SJCRH30 (cell line): ENCODE results near the gene SYNJ1. TPM values are rescaled to one million over a fixed set of nuclear protein-coding genes. Genes with fewer than 3 reads are reported as not detected.
A peak's percentile ranks its signal among the peaks of the same experiment; 100 is the strongest.
"Not testable (repeated sequence)": the region's sequence is repeated elsewhere in the genome, so short reads cannot be mapped to it uniquely, and the experiment has no call there.

Source experiments
- DNase-seq, 2 experiments: peaks; one replicate each; pipeline ENCODE4 v3.0.0-alpha.2; 2015 to 2020
- H3K27ac ChIP-seq: fragments of 250-450 bp; sonication (Bioruptor Pico); 2 replicates; pipeline ENCODE4 v1.5.1; 2020; ENCODE audit warnings: mild to moderate bottlenecking, moderate library complexity
- H3K27me3 ChIP-seq: fragments of 250-450 bp; sonication (Bioruptor Pico); 2 replicates; pipeline ENCODE4 v1.5.1; 2020; ENCODE audit warnings: mild to moderate bottlenecking, moderate library complexity
- H3K36me3 ChIP-seq: fragments of 250-450 bp; sonication (Bioruptor Pico); 2 replicates; pipeline ENCODE4 v1.5.1; 2020; ENCODE audit warnings: mild to moderate bottlenecking, moderate library complexity
- H3K4me1 ChIP-seq: fragments of 250-450 bp; sonication (Bioruptor Pico); 2 replicates; pipeline ENCODE4 v1.5.1; 2020; ENCODE audit warnings: mild to moderate bottlenecking, moderate library complexity
- H3K4me3 ChIP-seq: fragments of 250-450 bp; sonication (Bioruptor Pico); 2 replicates; pipeline ENCODE4 v1.5.1; 2020; ENCODE audit warnings: mild to moderate bottlenecking, moderate library complexity
- H3K9me3 ChIP-seq: fragments of 250-450 bp; sonication (Bioruptor Pico); replicated peaks from 2 replicates; pipeline ENCODE4 v1.5.1; 2020; ENCODE audit warnings: mild to moderate bottlenecking, moderate library complexity
- total RNA-seq: library from RNA; depleted of rRNA; stranded (reverse); fragments of >200 nt; shearing (Covaris generic); gene quantifications from 2 replicates; pipeline ENCODE4 v1.2.3, GENCODE V29; 2014

SYNJ1 gene
- total RNA-seq, 1 experiment from 2014 or later: 9.7 TPM

DNA sequence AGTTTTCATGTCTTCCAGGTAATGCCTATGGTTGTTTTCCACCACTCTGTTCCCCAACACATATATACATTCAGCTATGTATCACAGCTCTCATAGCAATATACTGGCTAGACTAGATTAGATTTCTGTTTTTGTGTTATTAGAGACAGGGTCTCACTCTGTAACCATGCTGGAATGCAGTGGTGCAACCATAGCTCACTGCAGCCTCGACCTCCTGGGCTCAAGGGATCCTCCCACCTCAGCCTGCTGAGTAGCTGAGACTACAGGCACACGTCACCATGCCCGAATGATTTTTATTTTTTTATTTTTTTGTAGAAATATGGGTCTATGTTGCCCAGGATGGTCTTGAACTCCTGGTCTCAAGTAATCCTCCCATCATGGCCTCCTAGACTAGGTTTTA lies 37.7 kb downstream of the SYNJ1 start:
- Histone ChIP-seq H3K4me1 (no peaks in the 10 kb centered on the region), H3K9me3 (no peaks in the 10 kb centered on the region), H3K36me3 (peaks cover 5% of the 10 kb centered on the region), H3K4me3 (no peak overlapping the region), H3K27me3 (no peaks in the 10 kb centered on the region), H3K27ac (no peak overlapping the region)
- DNase-seq: no peak

DNA sequence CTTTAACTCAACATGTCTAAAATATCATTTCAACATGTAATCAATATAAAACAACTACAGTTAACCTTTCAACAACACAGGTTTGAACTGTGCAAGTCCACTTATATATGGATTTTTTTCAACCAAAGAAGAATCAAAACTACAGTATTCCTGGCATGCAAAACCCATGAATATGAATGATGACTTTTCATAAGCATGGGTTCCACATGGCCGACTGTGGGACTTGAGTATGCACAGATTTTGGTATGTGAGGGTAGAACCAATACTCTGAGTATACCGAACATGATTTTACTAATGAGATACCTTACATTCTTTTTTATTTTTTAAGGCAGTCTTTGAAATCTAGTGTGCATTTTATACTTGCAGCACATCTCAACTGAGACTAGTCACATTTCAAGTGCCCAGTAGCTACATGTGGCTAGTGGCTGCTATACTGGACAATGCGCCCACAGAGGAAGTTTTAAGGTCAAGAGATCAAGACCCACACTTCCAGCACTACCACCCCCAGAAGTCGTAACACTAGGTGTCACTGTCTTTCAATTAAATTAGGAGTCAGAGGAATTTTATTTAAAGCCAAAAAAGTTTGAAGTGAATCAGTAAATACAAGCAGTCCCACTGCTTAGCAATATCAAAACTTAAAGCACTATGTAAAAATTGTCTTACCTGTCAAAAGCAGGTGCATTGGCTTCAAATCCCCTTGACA lies 40.0 kb downstream of the SYNJ1 start:
- no peaks in the 10 kb centered on the region for H3K9me3 ChIP-seq
- DNase-seq: no peak
- no peak overlapping the region for H3K27ac ChIP-seq
- H3K4me1 ChIP-seq: no peaks in the 10 kb centered on the region
- H3K4me3 ChIP-seq: no peak overlapping the region
- no peaks in the 10 kb centered on the region for H3K27me3 ChIP-seq
- no peaks in the 10 kb centered on the region; the same call in none of the 2 replicates for H3K36me3 ChIP-seq

DNA sequence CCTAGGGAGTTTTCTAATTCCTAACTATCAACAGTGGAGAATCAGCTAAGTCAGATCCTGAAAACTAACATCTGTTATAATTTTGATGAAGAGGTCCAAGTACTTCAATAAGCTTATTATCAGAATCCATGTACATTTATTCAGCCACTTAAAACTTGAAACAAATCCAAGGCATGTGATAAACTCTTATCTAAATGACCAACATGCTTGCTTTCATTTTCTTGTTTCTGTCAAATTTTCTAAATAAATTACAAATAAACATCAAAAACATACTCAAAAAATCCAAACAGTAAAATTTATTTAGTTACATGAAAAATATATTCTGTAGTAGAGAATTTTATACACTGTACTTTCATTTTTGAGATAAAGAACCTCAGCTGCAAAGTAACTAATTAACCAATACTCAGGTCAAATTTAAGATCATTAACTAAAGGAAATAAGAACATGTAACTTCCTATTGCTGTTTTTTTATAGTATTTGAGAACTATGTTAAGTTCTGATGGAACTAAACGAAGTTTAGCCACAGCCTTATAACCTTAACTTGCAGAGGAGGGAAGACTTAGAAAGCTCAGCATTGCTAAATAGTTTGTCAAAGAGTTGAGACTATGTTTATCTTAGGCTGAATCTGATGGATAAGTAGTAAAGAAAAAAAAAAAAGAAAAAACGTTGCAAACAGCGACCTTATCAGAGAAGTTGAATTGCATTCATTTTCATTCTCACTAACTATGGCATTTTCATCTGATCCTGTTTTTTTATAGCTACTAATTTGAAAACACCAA lies 44.9 kb downstream of the SYNJ1 start:
- Histone ChIP-seq H3K9me3 (no peaks in the 10 kb centered on the region), H3K4me1 (no peaks in the 10 kb centered on the region)

DNA sequence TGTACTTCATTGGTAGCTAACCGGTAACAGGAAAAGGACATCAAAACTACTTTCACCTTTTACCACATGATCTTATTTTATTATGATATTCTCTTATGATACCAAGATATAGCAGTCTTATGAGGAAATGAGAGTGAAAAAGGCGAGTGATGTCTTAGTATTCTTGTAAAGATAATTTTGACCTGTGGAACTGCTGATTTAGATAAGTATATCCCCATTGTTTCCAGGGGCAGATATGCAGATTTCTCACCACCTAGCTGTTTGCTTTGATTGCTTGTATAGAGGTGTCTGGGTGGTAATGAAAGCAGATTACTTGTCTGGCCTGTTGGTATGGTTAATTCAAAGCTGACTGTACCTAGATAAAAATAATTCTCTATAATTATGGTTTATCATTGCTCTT lies 53.1 kb downstream of the SYNJ1 start:
- H3K9me3 ChIP-seq: no peaks in the 10 kb centered on the region
- no peak overlapping the region for H3K4me3 ChIP-seq
- no peak overlapping the region for H3K27ac ChIP-seq
- no peaks in the 10 kb centered on the region for H3K4me1 ChIP-seq
- no peaks in the 10 kb centered on the region for H3K27me3 ChIP-seq
- H3K36me3 ChIP-seq: peaks cover 18% of the 10 kb centered on the region; the same call in 1 of the 2 replicates
- DNase-seq: no peak

More for the DNA sequence above, 44.9 kb downstream of the SYNJ1 start:
- Histone ChIP-seq H3K4me3 (no peak overlapping the region), H3K27ac (no peak overlapping the region), H3K27me3 (no peaks in the 10 kb centered on the region), H3K36me3 (peaks cover 10% of the 10 kb centered on the region)
- no peak for DNase-seq

DNA sequence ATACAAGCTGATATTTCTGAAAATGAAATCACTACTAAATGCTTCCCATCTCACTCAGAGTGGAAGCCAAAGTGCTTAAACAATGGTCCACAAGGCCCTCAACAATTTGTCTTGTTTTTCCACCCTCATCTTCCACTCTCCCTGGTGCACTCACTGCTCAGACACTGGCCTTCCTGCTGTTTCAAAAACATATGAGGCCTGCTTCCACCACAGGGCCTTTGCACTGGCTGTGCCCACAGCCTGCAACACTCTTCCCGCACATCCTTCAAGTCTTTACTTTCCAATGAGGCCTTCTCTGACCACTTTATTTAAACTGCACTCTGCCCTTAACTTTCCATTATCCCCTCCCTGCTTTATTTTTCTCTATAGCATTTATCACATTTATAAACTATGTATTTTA lies 53.8 kb downstream of the SYNJ1 start:
- peaks cover 16% of the 10 kb centered on the region for H3K36me3 ChIP-seq
- H3K4me1 ChIP-seq: no peaks in the 10 kb centered on the region
- no peak for DNase-seq
- no peak overlapping the region for H3K4me3 ChIP-seq
- no peaks in the 10 kb centered on the region for H3K27me3 ChIP-seq
- no peaks in the 10 kb centered on the region for H3K9me3 ChIP-seq
- no peak overlapping the region for H3K27ac ChIP-seq

DNA sequence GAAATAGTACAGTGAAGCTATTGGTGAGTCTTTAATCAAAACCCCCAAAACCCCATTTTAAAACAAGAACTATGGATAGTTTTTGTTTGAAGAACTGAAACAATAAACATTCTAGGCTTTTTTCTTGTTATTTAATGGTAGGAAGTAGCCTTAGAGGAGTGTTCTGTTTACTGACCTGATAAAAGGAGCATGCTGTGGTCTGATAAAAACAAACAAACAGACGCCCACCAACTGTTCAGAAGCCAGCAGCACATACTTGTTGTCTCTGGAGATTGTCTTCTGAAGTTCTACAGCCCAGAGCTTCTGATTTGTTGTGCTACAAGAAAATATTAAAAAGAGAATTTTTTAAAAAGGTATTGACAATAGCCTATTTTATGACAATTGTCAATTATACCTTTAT lies 61.6 kb downstream of the SYNJ1 start:
- DNase-seq: no peak
- no peak overlapping the region for H3K4me3 ChIP-seq
- peaks cover 5% of the 10 kb centered on the region for H3K9me3 ChIP-seq
- peaks cover 35% of the 10 kb centered on the region for H3K36me3 ChIP-seq
- H3K27me3 ChIP-seq: no peaks in the 10 kb centered on the region
- H3K27ac ChIP-seq: no peak overlapping the region
- no peaks in the 10 kb centered on the region for H3K4me1 ChIP-seq

DNA sequence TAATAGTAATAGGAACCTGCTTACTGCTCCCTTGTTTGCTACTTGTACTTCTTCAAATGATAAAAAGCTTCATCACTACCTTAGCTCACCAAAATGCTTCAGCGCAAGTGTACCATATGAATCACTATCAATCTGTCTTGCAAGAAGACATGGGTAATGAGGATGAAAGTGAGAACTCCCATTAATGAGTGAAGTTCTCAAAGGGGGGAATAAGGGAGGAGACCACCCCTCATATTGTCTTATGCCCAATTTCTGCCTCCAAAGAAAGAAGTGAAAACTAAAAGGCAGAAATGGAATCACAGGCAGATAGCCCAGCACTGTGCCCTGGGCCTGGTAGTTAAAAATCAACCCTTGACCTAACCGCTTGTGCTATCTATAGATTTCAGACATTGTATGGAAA lies 63.7 kb downstream of the SYNJ1 start:
- peaks cover 35% of the 10 kb centered on the region for H3K36me3 ChIP-seq
- H3K27ac ChIP-seq, H3K4me1 ChIP-seq, H3K9me3 ChIP-seq, H3K4me3 ChIP-seq, H3K27me3 ChIP-seq, DNase-seq: not testable (repeated sequence)

DNA sequence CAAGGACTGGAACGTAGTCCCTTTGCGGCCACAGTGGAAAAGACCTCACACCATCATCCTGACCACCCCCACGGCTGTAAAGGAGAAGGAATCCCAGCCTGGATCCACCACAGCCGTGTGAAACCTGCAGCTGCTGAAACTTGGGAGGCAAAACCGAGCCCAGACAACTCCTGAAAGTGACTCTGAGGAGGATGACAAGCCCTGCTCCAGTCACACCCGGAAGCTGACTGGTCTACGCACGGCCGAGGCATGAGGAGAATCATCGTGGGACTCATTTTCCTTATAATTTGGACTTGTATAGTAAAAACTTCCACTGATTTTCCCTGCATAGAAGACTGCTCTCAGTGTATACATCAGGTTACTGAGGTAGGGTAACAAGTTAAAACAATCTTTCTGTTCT lies 65.8 kb downstream of the SYNJ1 start:
- peaks cover 40% of the 10 kb centered on the region for H3K36me3 ChIP-seq
- not testable (repeated sequence) for H3K4me1 ChIP-seq, H3K4me3 ChIP-seq, H3K9me3 ChIP-seq, H3K27me3 ChIP-seq, DNase-seq, H3K27ac ChIP-seq

DNA sequence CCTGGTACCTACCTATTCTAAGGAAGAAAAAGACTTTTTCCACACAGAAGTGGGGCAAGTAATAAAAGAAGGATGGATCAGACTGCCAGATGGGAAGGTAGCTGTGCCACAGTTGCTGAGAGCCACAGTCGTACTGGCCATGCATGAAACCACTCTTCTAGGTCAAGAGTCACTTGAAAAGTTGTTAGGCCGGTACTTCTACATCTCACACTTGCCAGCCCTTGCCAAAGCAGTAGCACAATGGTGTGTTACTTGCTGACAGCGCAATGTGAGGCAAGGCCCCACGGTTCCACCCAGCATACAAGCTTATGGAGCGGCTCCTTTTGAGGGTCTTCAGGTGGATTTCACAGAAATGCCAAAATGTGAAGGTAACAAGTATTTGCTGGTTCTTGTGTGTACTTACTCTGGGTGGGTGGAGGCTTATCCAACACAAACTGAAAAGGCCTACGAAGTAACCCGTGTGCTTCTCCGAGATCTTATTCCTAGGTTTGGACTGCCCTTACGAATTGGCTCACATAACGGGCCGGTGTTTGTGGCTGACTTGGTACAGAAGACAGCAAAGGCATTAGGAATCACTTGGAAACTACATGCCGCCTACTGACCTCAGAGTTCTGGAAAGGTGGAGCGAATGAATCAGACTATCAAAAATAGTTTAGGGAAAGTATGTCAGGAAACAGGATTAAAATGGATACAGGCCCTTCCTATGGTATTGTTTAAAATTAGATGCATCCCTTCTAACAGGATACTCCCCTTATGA lies 66.6 kb downstream of the SYNJ1 start:
- not testable (repeated sequence) for H3K9me3 ChIP-seq, H3K4me1 ChIP-seq, H3K4me3 ChIP-seq, DNase-seq, H3K27me3 ChIP-seq, H3K27ac ChIP-seq
- peaks cover 39% of the 10 kb centered on the region for H3K36me3 ChIP-seq

DNA sequence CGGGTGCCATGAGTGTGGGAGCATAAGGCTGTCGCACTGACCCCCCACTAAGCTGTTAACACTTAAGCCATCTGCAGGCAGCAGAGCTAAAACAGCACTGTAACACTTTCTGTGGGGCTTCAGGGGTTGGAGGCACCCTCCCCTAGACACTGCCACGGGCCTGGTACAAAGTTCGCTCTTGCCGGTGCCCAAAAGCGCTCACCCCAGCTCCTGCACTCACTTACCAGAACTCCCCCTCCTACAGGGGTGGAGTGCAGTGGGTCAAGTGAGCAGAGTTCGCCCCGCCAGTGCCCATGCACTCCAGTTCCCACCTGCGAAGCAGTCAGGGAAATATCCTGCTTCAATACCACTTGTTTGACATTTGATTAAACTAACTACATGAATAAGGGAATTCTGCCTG lies 69.3 kb downstream of the SYNJ1 start:
- H3K4me3 ChIP-seq: no peak overlapping the region

DNA sequence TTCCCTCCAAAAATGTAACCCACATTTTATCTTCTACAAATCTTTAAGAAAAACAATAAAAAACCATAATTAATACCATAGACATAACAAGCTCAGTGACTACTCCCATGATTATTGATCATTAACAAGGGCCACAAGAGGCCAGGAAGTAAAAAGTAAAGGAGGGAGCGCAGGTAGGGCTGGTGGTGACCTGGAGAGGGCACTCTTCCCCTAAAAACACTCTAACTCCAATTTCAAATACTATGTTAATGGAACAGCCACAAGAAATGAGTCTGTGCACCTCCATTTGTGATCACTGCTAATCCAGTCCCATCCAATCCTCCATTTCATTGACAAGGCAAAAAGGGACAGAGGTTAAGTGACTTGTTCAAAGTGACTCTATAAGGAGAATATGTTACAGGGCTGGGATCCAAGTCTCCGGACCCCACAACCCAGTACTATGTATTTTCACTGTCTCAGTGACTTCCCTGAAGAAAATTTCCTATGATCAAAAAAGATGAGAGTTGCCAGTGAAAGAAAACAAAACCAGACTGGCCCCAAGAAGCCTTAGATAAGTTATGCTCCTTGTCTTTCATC lies 74.4 kb downstream of the SYNJ1 start:
- H3K4me1 ChIP-seq: no peaks in the 10 kb centered on the region
- DNase-seq: peak in 1 of 2 experiments; percentile 43
- H3K4me3 ChIP-seq: no peak overlapping the region
- no peak overlapping the region for H3K27ac ChIP-seq
- no peaks in the 10 kb centered on the region for H3K9me3 ChIP-seq
- H3K36me3 ChIP-seq: peaks cover 14% of the 10 kb centered on the region
- no peaks in the 10 kb centered on the region for H3K27me3 ChIP-seq

More for the DNA sequence above, 69.3 kb downstream of the SYNJ1 start:
- peaks cover 22% of the 10 kb centered on the region for H3K36me3 ChIP-seq
- H3K27me3 ChIP-seq: no peaks in the 10 kb centered on the region
- no peaks in the 10 kb centered on the region; the same call in 1 of the 2 replicates for H3K9me3 ChIP-seq
- no peak for DNase-seq
- H3K4me1 ChIP-seq: no peaks in the 10 kb centered on the region
- no peak overlapping the region for H3K27ac ChIP-seq

DNA sequence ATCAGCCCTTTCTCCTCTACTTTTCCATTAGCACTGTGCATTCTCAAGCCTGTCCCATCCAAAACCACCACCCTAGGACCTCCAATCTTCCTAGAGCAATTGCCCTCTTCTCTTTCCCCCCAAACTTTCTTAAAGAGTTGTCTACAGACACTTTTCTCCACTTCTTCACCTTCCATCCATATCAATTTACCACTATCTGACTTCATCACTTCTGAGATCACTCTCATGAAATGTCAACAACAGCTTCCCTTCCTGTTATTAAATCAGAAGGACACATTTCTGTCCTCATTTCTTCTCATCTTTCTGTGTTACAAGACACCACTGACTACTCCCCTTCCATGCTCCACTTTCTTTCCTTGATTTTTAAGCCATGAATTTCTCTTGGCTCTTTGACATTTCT lies 79.6 kb downstream of the SYNJ1 start:
- no peaks in the 10 kb centered on the region for H3K9me3 ChIP-seq
- H3K36me3 ChIP-seq: peaks cover 9% of the 10 kb centered on the region
- no peaks in the 10 kb centered on the region for H3K27me3 ChIP-seq
- H3K27ac ChIP-seq: no peak overlapping the region
- no peak overlapping the region for H3K4me3 ChIP-seq
- no peak for DNase-seq
- no peaks in the 10 kb centered on the region for H3K4me1 ChIP-seq

DNA sequence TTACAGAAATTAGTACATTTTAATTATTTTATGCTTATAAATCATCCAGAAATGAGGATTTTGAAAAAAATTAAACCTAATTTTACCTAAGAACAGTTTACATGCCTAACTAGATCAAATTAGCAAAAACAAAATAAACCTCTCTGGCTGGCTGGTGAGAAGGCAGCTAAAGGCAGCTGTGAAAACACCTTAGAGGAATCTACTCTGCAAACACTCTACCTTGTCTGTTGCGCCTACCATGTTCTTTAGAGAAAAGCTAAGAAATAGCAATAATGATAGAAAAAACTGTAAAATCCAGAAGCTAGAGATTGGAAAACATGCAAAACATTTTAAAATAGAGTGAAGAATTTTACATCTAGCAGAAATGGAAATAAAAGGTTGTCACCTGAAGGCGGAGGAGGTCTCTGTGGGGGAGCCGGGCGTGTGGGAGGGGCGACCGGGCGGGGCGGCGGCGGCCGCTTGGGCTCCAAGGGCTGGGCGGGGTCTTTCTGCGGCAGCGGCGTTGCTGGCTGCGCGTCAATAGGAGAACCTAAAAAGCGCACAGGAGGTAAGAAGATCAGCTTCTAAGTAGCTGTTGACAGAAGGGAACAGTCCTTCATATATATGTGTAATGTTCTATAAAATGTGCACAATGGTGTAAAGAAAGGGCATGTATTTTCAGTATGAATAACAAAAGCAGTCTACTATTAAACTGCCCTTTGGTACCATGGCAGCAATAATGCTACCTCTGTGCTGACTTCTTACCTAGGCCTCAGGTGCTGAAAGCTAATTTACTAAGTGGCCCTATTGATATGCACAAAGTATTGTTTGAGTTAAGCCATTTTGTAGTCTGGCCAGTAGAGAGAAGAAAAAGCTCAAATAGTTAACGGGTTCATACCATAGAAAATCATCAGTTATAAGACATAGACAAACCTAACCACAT lies 82.3 kb downstream of the SYNJ1 start:
- H3K36me3 ChIP-seq: peaks cover 8% of the 10 kb centered on the region
- H3K27ac ChIP-seq: no peak overlapping the region
- no peaks in the 10 kb centered on the region for H3K4me1 ChIP-seq
- H3K9me3 ChIP-seq: no peaks in the 10 kb centered on the region
- no peaks in the 10 kb centered on the region for H3K27me3 ChIP-seq
- no peak for DNase-seq
- H3K4me3 ChIP-seq: no peak overlapping the region
